ENCODE data around the gene CHN2.

CHN2 gene

DNA sequence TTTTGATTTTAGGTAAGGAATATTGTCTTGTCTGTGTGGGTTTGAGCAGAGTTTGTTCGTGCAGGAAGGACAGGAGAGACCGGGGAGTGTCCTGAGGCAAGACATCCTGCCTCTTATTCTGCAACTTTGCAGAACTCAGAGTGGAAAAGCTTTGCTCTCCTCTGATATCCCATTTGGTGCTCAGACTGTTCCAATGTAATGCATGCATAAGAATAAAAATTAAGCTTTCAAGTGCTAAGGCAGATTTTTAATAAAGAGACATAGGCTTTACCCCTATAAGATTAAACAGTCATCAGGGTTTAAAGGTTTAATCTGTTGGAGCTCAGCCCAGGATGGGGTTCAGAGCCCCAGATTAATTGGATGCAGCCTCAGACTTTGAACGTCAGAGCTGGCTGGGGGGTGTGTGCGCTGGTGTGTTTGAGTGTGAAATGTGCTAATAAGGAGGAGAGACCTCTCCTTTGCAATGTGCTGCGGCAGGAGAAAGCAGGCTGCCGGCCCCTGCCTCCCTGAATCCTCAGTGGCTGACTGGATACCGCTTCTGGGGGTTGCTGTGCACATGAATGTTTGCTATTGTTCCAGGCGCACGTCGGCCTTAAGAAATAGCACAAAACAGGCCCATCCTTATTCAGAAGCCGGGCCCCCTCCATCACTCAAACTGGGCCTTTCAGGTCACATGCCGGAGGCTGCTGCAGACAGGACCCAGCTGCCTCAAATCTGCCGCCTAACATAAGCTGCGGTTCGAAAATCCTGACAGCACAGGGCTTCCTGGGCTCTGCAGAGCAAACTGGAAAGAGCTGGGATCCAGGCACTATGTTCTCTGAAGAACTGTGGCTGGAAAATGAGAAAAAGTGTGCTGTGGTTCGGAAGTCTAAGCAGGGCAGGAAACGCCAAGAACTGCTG lies 285.0 kb downstream of the CHN2 start:
- DNase-seq, result no peak

DNA sequence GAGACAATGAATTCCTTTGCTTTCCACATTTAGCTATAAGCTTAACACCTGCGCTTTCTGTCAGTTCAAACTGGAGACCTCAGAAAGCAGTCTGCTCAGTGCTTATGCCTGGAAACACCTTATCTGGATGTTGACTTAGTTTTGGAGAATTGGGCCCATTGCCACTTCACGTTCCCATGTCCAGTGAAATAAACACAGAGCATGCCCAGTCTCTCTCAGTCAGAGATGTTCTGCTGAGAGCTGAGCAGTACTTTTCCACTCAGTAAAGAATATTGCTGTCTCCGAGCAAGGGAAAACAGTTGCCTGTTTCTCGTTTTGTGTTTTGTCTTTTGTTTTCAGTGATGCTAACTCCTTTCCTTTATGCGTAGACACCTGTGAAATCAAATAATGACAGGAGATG lies 285.9 kb downstream of the CHN2 start:
- no peak for DNase-seq

DNA sequence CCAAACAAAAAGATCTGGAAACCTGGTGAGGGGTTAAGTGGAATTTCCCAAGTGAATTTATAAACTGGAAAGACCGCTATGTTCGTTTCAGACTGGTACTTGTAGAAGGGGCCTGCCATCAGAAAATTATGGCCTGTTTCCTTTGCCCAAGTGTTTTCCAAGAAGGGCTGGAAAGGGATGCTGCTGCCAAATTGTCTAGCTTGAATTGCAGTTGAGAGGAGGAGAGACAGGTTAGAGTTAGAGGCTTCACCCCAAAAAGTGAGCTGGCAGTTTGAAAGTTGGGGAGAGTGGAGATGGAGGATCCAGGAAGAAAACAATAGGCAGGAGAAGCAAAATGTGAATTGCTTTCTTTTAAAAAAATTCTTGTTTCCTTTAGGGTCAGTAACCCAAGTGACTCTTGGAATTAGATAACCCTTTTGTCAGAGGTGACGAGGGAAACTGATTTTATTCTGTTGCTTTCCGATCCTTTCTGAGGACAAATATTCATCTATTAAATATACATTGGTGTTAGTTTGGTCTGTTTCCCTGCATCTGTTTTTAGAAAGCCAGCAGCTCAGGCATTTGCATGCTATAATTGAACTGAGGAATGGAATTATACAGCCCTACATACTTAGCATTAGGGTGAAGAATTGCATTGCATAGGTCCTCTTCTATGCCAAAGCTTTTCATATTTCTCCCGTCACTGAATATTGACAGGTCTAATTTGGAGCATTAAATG lies 286.5 kb downstream of the CHN2 start:
- DNase-seq, result no peak

- DNase-seq, result no peak
Measured at GRCh38 chr7:29482056-29482455, 287.5 kb downstream of the CHN2 start.

- DNase-seq, result no peak
Measured at GRCh38 chr7:29483219-29484104, 288.9 kb downstream of the CHN2 start.

GRCh38 chr7:29484280-29484679 lies 289.7 kb downstream of the CHN2 start:
- DNase-seq, result no peak

GRCh38 chr7:29485339-29486190 lies 291.0 kb downstream of the CHN2 start:
- no peak for DNase-seq

DNA sequence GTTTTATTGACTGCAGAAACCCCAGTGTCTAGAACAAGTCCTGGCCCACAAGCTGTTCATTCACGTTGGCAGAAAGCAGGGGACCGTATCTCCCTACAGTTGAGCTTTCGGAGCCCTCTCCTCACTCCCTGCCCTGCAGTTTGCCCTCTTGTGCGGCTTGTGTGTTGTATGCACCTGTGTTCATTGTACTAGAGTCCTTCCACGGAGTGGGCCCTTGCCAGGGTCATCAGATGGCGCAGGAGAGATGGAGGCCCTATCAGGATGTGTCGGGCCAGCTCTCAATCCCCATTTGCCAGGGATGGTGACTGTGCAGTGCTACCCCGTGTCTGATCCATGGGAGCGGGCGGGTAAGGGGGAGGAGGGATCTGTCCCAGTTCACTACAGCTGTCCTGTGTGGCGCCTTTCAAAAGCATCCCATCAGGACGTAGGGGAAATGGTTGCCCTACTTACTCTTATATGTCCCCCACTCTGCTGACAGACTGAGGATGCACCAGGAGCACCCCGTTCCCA lies 291.7 kb downstream of the CHN2 start:
- no peak for DNase-seq

DNA sequence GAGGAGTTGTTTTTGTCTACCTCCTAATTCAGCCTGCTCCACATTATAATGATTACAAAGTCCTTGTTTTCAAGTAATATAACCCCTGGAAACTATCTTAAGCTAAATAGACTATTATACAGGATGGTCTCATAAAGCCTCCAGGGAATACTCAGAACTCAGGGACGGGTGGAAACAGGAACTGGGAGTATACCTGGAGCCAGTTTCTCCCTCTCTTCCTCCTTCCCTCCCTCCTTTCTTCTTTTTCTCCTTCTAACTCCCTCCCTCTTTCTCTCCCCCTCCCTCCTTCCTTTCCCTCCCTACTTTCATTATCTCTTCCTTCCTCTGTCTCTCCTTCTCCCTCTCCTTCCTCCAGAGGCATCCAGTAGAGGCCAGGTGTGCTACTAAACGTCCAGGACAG lies 292.8 kb downstream of the CHN2 start:
- no peak for DNase-seq

- DNase-seq, result no peak
Measured at GRCh38 chr7:29488203-29488970, 293.8 kb downstream of the CHN2 start.

DNA sequence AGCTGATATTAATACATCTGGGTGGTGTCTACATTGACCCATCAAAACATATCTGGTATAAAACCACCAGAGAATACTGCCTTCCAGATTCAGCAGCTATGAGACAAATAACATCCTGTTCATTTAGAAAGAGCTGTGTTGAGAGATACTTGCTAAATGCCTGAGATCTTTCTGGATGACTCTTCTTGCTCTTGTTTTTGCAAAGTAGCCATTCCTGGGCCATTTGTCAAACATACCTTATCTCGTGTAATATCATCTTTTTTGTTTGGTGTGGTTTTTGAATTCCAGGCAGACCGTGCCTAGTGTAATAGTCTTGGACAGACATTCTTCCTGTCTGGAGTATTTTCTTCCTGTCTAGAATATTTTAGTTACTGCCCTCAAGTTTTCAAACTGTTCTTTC lies 294.4 kb downstream of the CHN2 start:
- DNase-seq, result no peak

- no peak for DNase-seq
Measured at GRCh38 chr7:29490094-29490607, 295.6 kb downstream of the CHN2 start.

DNA sequence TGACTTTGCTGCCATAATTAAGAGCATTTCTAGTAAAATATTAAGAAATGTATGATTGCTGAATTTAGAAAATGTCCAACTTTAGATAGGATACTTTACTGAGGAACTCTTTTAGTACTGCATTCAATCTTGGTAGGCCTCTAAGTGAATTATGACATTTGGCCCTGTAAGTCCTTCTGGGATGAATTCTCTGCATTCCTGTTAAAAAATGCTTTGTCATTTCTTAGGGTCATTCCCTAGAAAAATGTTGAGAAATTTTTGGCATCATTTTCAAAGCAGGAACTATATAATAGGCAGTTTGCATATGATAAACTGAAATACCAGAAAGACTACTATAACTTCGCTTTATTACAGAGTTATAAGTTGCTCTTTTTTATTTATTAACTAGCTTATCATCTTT lies 299.8 kb downstream of the CHN2 start:
- no peak for DNase-seq

GRCh38 chr7:29495653-29496052 lies 301.1 kb downstream of the CHN2 start:
- no peak for DNase-seq

- DNase-seq, result no peak
Measured at GRCh38 chr7:29496355-29497020, 301.9 kb downstream of the CHN2 start.

GRCh38 chr7:29499932-29500331 lies 305.4 kb downstream of the CHN2 start:
- no peak for DNase-seq

DNA sequence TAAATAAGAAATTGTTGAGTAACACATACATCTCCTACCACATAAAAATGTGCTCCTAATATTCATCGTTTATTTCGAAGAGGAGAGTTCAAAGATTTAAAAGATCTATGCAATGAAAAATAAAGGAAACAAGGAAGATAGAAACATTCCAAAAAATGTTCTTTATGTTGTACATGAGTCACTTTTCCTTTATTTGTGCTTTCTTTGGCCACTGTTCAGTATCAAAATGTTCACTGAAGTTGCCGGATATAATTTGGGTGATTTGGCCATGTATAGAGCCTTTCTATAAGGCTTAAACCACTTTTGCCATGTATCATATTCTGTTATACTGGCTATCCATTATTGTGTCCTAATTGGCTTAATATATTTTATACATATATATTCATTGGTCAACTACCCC lies 306.1 kb downstream of the CHN2 start:
- DNase-seq, result no peak

- no peak for DNase-seq
Measured at GRCh38 chr7:29502133-29502532, 307.6 kb downstream of the CHN2 start.

GRCh38 chr7:29505931-29506330 lies 311.4 kb downstream of the CHN2 start:
- no peak for DNase-seq

DNA sequence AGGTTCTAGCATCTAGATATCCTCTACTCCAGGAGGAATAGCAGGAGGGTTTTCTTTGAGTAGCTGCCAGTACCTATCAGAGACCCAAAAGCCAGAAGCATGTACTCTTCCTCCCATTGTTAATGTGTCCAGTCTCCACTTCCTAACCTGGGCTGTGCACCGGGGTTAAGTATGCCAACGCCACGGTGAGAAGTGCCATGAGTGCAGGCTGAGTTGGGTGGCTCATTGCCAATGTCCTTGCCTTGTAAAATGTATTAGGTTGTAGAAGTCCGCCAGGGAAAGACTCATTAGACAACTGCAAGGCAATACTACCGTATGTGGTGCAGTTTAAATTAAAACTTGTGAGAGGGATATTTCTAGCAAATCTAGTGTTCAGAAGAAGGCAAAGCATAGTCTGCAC lies 314.0 kb downstream of the CHN2 start:
- DNase-seq, result no peak
